Esophagus squamous epithelium (tissue), 5 donors: ENCODE measurements around the gene MXD1. TPM values are rescaled to one million over a fixed set of nuclear protein-coding genes. Genes with fewer than 3 reads are reported as not detected.
A peak's percentile ranks its signal among the peaks of the same experiment; 100 is the strongest.

Experiments
- DNase-seq: peaks from one replicate; lab custom pipeline; 2025; lab: John Stamatoyannopoulos, UW
- H3K27ac ChIP-seq, 4 donors: fragments of 200-600 bp; sonication (generic); one replicate each; pipeline ENCODE4 v1.5.1; 2016 to 2019; ENCODE audit warnings: mild to moderate bottlenecking in 1 of 4
- H3K27me3 ChIP-seq, 4 donors: fragments of 200-600 bp; sonication (generic); 1 replicate in 3 of 4; 2 replicates in 1 of 4; pipeline versions ENCODE4 v1.5.1 to v1.6.0; 2017 to 2021; ENCODE audit warnings: antibody characterized with exemption in 1 of 4
- H3K36me3 ChIP-seq, 3 donors: fragments of 200-600 bp; sonication (generic); one replicate each; pipeline ENCODE4 v1.5.1; 2016 to 2019
- H3K4me1 ChIP-seq, 3 donors: fragments of 200-600 bp; sonication (generic); one replicate each; pipeline ENCODE4 v1.5.1; 2017 to 2019
- H3K4me3 ChIP-seq, 4 donors: fragments of 200-600 bp; sonication (generic); 1 replicate in 3 of 4; 2 replicates in 1 of 4; pipeline ENCODE4 v1.5.1; 2016 to 2019; ENCODE audit warnings: mild to moderate bottlenecking in 2 of 4, moderate library complexity in 1 of 4
- H3K9me3 ChIP-seq, 3 donors: fragments of 200-600 bp; sonication (generic); one replicate each; pipeline ENCODE4 v1.5.1; 2016 to 2019
- CTCF ChIP-seq, 6 experiments: fragments of 450-650 bp in 4 of 6; fragments of 200-600 bp in 2 of 6; sonication (generic) in 2 of 6; IDR thresholded peaks; one replicate each; pipeline ENCODE4 v1.5.1; 2016 to 2019; ENCODE audit warnings: antibody characterized with exemption in 6 of 6, mild to moderate bottlenecking in 4 of 6, moderate library complexity in 4 of 6
- POLR2A ChIP-seq, 4 donors: fragments of 450-650 bp; IDR thresholded peaks; one replicate each; pipeline ENCODE4 v1.6.1; 2017; ENCODE audit warnings: antibody characterized with exemption in 4 of 4, mild to moderate bottlenecking in 4 of 4, moderate library complexity in 3 of 4
- WGBS, 2 donors: methylation state at CpG; one replicate each; pipeline ENCODE4 v1.1.5; 2018; 5-methylcytosine and 5-hydroxymethylcytosine counted together
- intact Hi-C: fragments of 100-400 bp; cut with DNase I; formaldehyde crosslinking; loops from one replicate; pipeline ENCODE4 v1.15.0; 2022
- small RNA-seq, 4 donors: library from RNA; depleted of rRNA; stranded (forward); fragments of <200 nt; gene quantifications; one replicate each; pipeline ENCODE3, GENCODE V24; 2016
- total RNA-seq, 4 donors: library from RNA; depleted of rRNA; stranded (reverse); fragments of >200 nt; gene quantifications; one replicate each; pipeline ENCODE4 v1.1.0, GENCODE V29; 2016
- donor health status: DM: yes; HTN: yes; CAD: no.

Gene MXD1
- total RNA-seq, 4 donors from 2014 or later, result 38.5 to 121 (median 83.2) TPM

- Histone ChIP-seq H3K36me3 (peaks cover 0 to 5% (median 0%) of the 10 kb centered on the region in 3 donors), H3K4me1 (peaks cover 0 to 14% (median 0%) of the 10 kb centered on the region in 3 donors), H3K27me3 (no peaks in the 10 kb centered on the region), H3K4me3 (no peak overlapping the region), H3K27ac (peak overlapping the region in 3 of 4 donors; percentile 59 to 69 (median 66)), H3K9me3 (no peaks in the 10 kb centered on the region)
- intact Hi-C loops, result no loop called here
- DNase-seq, result no peak
- TF ChIP-seq CTCF (IDR thresholded peaks at IDR 0.05) (no peak), POLR2A (IDR thresholded peaks at IDR 0.05) (no peak)
- 93 to 96% methylated on average over 5 of the region's 5 CpGs for WGBS, 2 donors
Measured at GRCh38 chr2:69988086-69988635, 73.3 kb downstream of the MXD1 start.

- no peak for DNase-seq
- Histone ChIP-seq H3K4me1 (peaks cover 0 to 14% (median 0%) of the 10 kb centered on the region in 3 donors), H3K27me3 (no peaks in the 10 kb centered on the region), H3K4me3 (no peak overlapping the region), H3K27ac (peak overlapping the region in 3 of 4 donors; percentile 59 to 69 (median 66)), H3K9me3 (no peaks in the 10 kb centered on the region), H3K36me3 (peaks cover 0 to 13% (median 0%) of the 10 kb centered on the region in 3 donors)
- intact Hi-C loops, result no loop called here
- 48 to 79% methylated on average over 3 of the region's 3 CpGs for WGBS, 2 donors
- TF ChIP-seq CTCF (IDR thresholded peaks at IDR 0.05) (no peak), POLR2A (IDR thresholded peaks at IDR 0.05) (no peak)
Measured at GRCh38 chr2:69989009-69989408, 74.1 kb downstream of the MXD1 start.

GRCh38 chr2:69989441-69990105 is 74.7 kb downstream of the MXD1 start:
- Histone ChIP-seq H3K36me3 (peaks cover 0 to 19% (median 0%) of the 10 kb centered on the region in 3 donors), H3K4me3 (no peak overlapping the region), H3K9me3 (no peaks in the 10 kb centered on the region), H3K27ac (peak overlapping the region in 3 of 4 donors; percentile 59 to 69 (median 66)), H3K27me3 (no peaks in the 10 kb centered on the region), H3K4me1 (peaks cover 0 to 14% (median 0%) of the 10 kb centered on the region in 3 donors)
- DNase-seq, result no peak
- intact Hi-C loops, result no loop called here
- no peak for TF ChIP-seq CTCF (IDR thresholded peaks at IDR 0.05)
- TF ChIP-seq POLR2A (IDR thresholded peaks at IDR 0.05), result no peak
- WGBS, 2 donors, result 59 to 90% methylated on average over 4 to 5 of the region's 12 CpGs

Small RNAs within 50 kb of the gene (small RNA-seq; reads per million reads assigned to genes)
- gene RPL23AP92, result 0 reads per million in 4 donors

Other genes with a start within 250 kb of the MXD1 start
- 10 to 100 TPM; 24.8 to 66.4 (median 43.6) TPM for gene ANXA4, start 173.0 kb upstream of the MXD1 start, total RNA-seq
- 10 to 100 TPM; 11.9 to 15.6 (median 13.4) TPM for gene GMCL1, start 85.4 kb upstream of the MXD1 start, total RNA-seq
- gene SNRNP27, start 21.2 kb upstream of the MXD1 start, total RNA-seq, result 10 to 100 TPM; 30.6 to 46.9 (median 37.5) TPM
- 1 to 10 TPM in 1 of 4 donors, under 1 TPM in 3; 0.18 to 1.5 (median 0.34) TPM for gene ASPRV1, start 46.5 kb downstream of the MXD1 start, total RNA-seq
- 100 to 1,000 TPM in 3 of 4 donors, 10 to 100 TPM in 1; 96.8 to 205 (median 177) TPM for gene PCBP1, start 172.4 kb downstream of the MXD1 start, total RNA-seq